ENCODE measurements around the gene MYO7B.

MYO7B gene

GRCh38 chr2:127597046-127597983 lies 61.8 kb downstream of the MYO7B start:
- Histone ChIP-seq H3K4me1 (ENCODE audit: control insufficient read depth, insufficient read depth, low read length) (no peaks in the 10 kb centered on the region), H3K36me3 (ENCODE audit: control insufficient read depth, insufficient read depth, low read length) (no peaks in the 10 kb centered on the region), H3K27me3 (ENCODE audit: control insufficient read depth, insufficient read depth, low read length) (no peaks in the 10 kb centered on the region), H3K4me3 (ENCODE audit: low read length) (no peak overlapping the region), H3K27ac (ENCODE audit: low read length) (no peak overlapping the region), H3K9me3 (ENCODE audit: control insufficient read depth, insufficient read depth, low read length) (no peaks in the 10 kb centered on the region)
- WGBS (ENCODE audit: insufficient coverage, insufficient read length) = no CpG with 5 or more reads among the region's 17 CpGs
- no peak for DNase-seq (ENCODE audit: low read depth, low spot score)

- H3K27ac ChIP-seq (ENCODE audit: low read length) = no peak overlapping the region
- no peak for DNase-seq (ENCODE audit: low read depth, low spot score)
- no CpG with 5 or more reads among the region's 4 CpGs for WGBS (ENCODE audit: insufficient coverage, insufficient read length)
- H3K36me3 ChIP-seq (ENCODE audit: control insufficient read depth, insufficient read depth, low read length) = no peaks in the 10 kb centered on the region
- H3K4me3 ChIP-seq (ENCODE audit: low read length) = no peak overlapping the region
- H3K9me3 ChIP-seq (ENCODE audit: control insufficient read depth, insufficient read depth, low read length) = no peaks in the 10 kb centered on the region
- H3K27me3 ChIP-seq (ENCODE audit: control insufficient read depth, insufficient read depth, low read length) = no peaks in the 10 kb centered on the region
- no peaks in the 10 kb centered on the region for H3K4me1 ChIP-seq (ENCODE audit: control insufficient read depth, insufficient read depth, low read length)
Measured at GRCh38 chr2:127597984-127598380, 62.5 kb downstream of the MYO7B start.

GRCh38 chr2:127598711-127599110 lies 63.2 kb downstream of the MYO7B start:
- H3K9me3 ChIP-seq (ENCODE audit: control insufficient read depth, insufficient read depth, low read length) = no peaks in the 10 kb centered on the region
- no peaks in the 10 kb centered on the region for H3K36me3 ChIP-seq (ENCODE audit: control insufficient read depth, insufficient read depth, low read length)
- WGBS (ENCODE audit: insufficient coverage, insufficient read length) = no CpG with 5 or more reads among the region's 3 CpGs
- no peak overlapping the region for H3K4me3 ChIP-seq (ENCODE audit: low read length)
- no peak overlapping the region for H3K27ac ChIP-seq (ENCODE audit: low read length)
- DNase-seq (ENCODE audit: low read depth, low spot score) = no peak
- no peaks in the 10 kb centered on the region for H3K27me3 ChIP-seq (ENCODE audit: control insufficient read depth, insufficient read depth, low read length)
- H3K4me1 ChIP-seq (ENCODE audit: control insufficient read depth, insufficient read depth, low read length) = no peaks in the 10 kb centered on the region

GRCh38 chr2:127599211-127599610 lies 63.7 kb downstream of the MYO7B start:
- Histone ChIP-seq H3K36me3 (ENCODE audit: control insufficient read depth, insufficient read depth, low read length) (no peaks in the 10 kb centered on the region), H3K4me3 (ENCODE audit: low read length) (no peak overlapping the region), H3K9me3 (ENCODE audit: control insufficient read depth, insufficient read depth, low read length) (no peaks in the 10 kb centered on the region), H3K27ac (ENCODE audit: low read length) (no peak overlapping the region), H3K4me1 (ENCODE audit: control insufficient read depth, insufficient read depth, low read length) (no peaks in the 10 kb centered on the region), H3K27me3 (ENCODE audit: control insufficient read depth, insufficient read depth, low read length) (no peaks in the 10 kb centered on the region)
- no CpG with 5 or more reads among the region's 3 CpGs for WGBS (ENCODE audit: insufficient coverage, insufficient read length)
- no peak for DNase-seq (ENCODE audit: low read depth, low spot score)

- WGBS (ENCODE audit: insufficient coverage, insufficient read length) = no CpG with 5 or more reads among the region's 8 CpGs
- no peak overlapping the region for H3K27ac ChIP-seq (ENCODE audit: low read length)
- H3K4me1 ChIP-seq (ENCODE audit: control insufficient read depth, insufficient read depth, low read length) = no peaks in the 10 kb centered on the region
- no peak overlapping the region for H3K4me3 ChIP-seq (ENCODE audit: low read length)
- H3K36me3 ChIP-seq (ENCODE audit: control insufficient read depth, insufficient read depth, low read length) = no peaks in the 10 kb centered on the region
- DNase-seq (ENCODE audit: low read depth, low spot score) = no peak
- H3K27me3 ChIP-seq (ENCODE audit: control insufficient read depth, insufficient read depth, low read length) = no peaks in the 10 kb centered on the region
- no peaks in the 10 kb centered on the region for H3K9me3 ChIP-seq (ENCODE audit: control insufficient read depth, insufficient read depth, low read length)
Measured at GRCh38 chr2:127604986-127605385, 69.5 kb downstream of the MYO7B start.

GRCh38 chr2:127605691-127606263 lies 70.3 kb downstream of the MYO7B start:
- no peak overlapping the region for H3K27ac ChIP-seq (ENCODE audit: low read length)
- H3K4me1 ChIP-seq (ENCODE audit: control insufficient read depth, insufficient read depth, low read length) = no peaks in the 10 kb centered on the region
- H3K36me3 ChIP-seq (ENCODE audit: control insufficient read depth, insufficient read depth, low read length) = no peaks in the 10 kb centered on the region
- DNase-seq (ENCODE audit: low read depth, low spot score) = no peak
- H3K9me3 ChIP-seq (ENCODE audit: control insufficient read depth, insufficient read depth, low read length) = no peaks in the 10 kb centered on the region
- WGBS (ENCODE audit: insufficient coverage, insufficient read length) = no CpG with 5 or more reads among the region's 7 CpGs
- H3K27me3 ChIP-seq (ENCODE audit: control insufficient read depth, insufficient read depth, low read length) = no peaks in the 10 kb centered on the region
- H3K4me3 ChIP-seq (ENCODE audit: low read length) = no peak overlapping the region

GRCh38 chr2:127606625-127607398 lies 71.3 kb downstream of the MYO7B start:
- H3K27me3 ChIP-seq (ENCODE audit: control insufficient read depth, insufficient read depth, low read length) = no peaks in the 10 kb centered on the region
- H3K36me3 ChIP-seq (ENCODE audit: control insufficient read depth, insufficient read depth, low read length) = no peaks in the 10 kb centered on the region
- no peaks in the 10 kb centered on the region for H3K4me1 ChIP-seq (ENCODE audit: control insufficient read depth, insufficient read depth, low read length)
- no CpG with 5 or more reads among the region's 17 CpGs for WGBS (ENCODE audit: insufficient coverage, insufficient read length)
- H3K27ac ChIP-seq (ENCODE audit: low read length) = no peak overlapping the region
- DNase-seq (ENCODE audit: low read depth, low spot score) = no peak
- no peaks in the 10 kb centered on the region for H3K9me3 ChIP-seq (ENCODE audit: control insufficient read depth, insufficient read depth, low read length)
- H3K4me3 ChIP-seq (ENCODE audit: low read length) = no peak overlapping the region

GRCh38 chr2:127607399-127607908 lies 72.0 kb downstream of the MYO7B start:
- Histone ChIP-seq H3K9me3 (ENCODE audit: control insufficient read depth, insufficient read depth, low read length) (no peaks in the 10 kb centered on the region), H3K27me3 (ENCODE audit: control insufficient read depth, insufficient read depth, low read length) (no peaks in the 10 kb centered on the region), H3K4me1 (ENCODE audit: control insufficient read depth, insufficient read depth, low read length) (no peaks in the 10 kb centered on the region), H3K27ac (ENCODE audit: low read length) (no peak overlapping the region), H3K36me3 (ENCODE audit: control insufficient read depth, insufficient read depth, low read length) (no peaks in the 10 kb centered on the region), H3K4me3 (ENCODE audit: low read length) (no peak overlapping the region)
- no CpG with 5 or more reads among the region's 9 CpGs for WGBS (ENCODE audit: insufficient coverage, insufficient read length)
- DNase-seq (ENCODE audit: low read depth, low spot score) = no peak

- no peaks in the 10 kb centered on the region for H3K27me3 ChIP-seq (ENCODE audit: control insufficient read depth, insufficient read depth, low read length)
Measured at GRCh38 chr2:127608061-127609030, 72.9 kb downstream of the MYO7B start.

More at GRCh38 chr2:127608061-127609030, 72.9 kb downstream of the MYO7B start:
- DNase-seq (ENCODE audit: low read depth, low spot score) = no peak
- no peak overlapping the region for H3K4me3 ChIP-seq (ENCODE audit: low read length)
- no CpG with 5 or more reads among the region's 25 CpGs for WGBS (ENCODE audit: insufficient coverage, insufficient read length)
- H3K36me3 ChIP-seq (ENCODE audit: control insufficient read depth, insufficient read depth, low read length) = no peaks in the 10 kb centered on the region
- no peak overlapping the region for H3K27ac ChIP-seq (ENCODE audit: low read length)
- H3K9me3 ChIP-seq (ENCODE audit: control insufficient read depth, insufficient read depth, low read length) = no peaks in the 10 kb centered on the region
- H3K4me1 ChIP-seq (ENCODE audit: control insufficient read depth, insufficient read depth, low read length) = no peaks in the 10 kb centered on the region

Measured in iPS DF 6.9 (cell line).